ENCODE results near the gene RNF212B. TPM values are rescaled to one million over a fixed set of nuclear protein-coding genes. Genes with fewer than 3 reads are reported as not detected.

Gene RNF212B
- polyA plus RNA-seq, 1 donor from 2014 or later, result not detected

DNA sequence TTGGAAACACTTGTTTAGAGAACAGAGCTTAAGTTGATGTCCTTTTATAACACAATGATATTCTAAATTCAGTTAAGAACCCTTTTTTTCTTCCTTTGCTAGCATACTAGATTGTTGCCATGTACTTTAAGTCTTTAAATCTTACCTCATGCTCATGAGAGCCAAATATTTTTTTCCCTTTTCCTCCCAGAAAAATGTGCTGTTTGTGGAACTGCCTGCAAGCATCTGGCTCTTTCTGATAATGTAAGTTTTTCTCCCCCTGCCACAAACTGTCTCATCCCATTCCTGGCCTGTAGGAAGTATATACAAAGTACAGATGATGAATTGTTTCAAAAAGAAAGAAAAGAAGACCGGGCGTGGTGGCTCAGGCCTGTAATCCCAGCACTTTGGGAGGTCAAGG is 5.3 kb downstream of the RNF212B start:
- Histone ChIP-seq H3K9ac (ENCODE audit: low read length) (no peak overlapping the region), H3K9me2 (ENCODE audit: insufficient read depth, low read length) (no peaks in the 10 kb centered on the region), H3F3A (ENCODE audit: insufficient read depth, low read length, poor library complexity, severe bottlenecking) (no peaks in the 10 kb centered on the region), H4K20me1 (ENCODE audit: insufficient read depth) (no peaks in the 10 kb centered on the region), H3K4me3 (ENCODE audit: low read length) (no peak overlapping the region), H3K4me2 (ENCODE audit: low read length) (no peak overlapping the region), H3K27me3 (ENCODE audit: insufficient read depth, low read depth, low read length) (no peaks in the 10 kb centered on the region), H3K79me2 (replicated peaks; ENCODE audit: insufficient read depth, low read length) (no peaks in the 10 kb centered on the region), H3K9me3 (ENCODE audit: low read length) (no peaks in the 10 kb centered on the region), H2AFZ (ENCODE audit: low read depth, low read length) (no peak overlapping the region), H3K27ac (ENCODE audit: low read length) (no peak overlapping the region), H3K36me3 (ENCODE audit: insufficient read depth, low read length) (no peaks in the 10 kb centered on the region)
- no peak for TF ChIP-seq SMC3 (conservative IDR thresholded peaks at IDR 0.05; ENCODE audit: poor library complexity)
- no peak for TF ChIP-seq TAF1 (IDR thresholded peaks at IDR 0.05; ENCODE audit: low read depth)
- TF ChIP-seq EZH2 (IDR thresholded peaks at IDR 0.05; ENCODE audit: borderline replicate concordance, insufficient read depth, low read length, poor library complexity, severe bottlenecking), result no peak
- TF ChIP-seq, protein P1, sequence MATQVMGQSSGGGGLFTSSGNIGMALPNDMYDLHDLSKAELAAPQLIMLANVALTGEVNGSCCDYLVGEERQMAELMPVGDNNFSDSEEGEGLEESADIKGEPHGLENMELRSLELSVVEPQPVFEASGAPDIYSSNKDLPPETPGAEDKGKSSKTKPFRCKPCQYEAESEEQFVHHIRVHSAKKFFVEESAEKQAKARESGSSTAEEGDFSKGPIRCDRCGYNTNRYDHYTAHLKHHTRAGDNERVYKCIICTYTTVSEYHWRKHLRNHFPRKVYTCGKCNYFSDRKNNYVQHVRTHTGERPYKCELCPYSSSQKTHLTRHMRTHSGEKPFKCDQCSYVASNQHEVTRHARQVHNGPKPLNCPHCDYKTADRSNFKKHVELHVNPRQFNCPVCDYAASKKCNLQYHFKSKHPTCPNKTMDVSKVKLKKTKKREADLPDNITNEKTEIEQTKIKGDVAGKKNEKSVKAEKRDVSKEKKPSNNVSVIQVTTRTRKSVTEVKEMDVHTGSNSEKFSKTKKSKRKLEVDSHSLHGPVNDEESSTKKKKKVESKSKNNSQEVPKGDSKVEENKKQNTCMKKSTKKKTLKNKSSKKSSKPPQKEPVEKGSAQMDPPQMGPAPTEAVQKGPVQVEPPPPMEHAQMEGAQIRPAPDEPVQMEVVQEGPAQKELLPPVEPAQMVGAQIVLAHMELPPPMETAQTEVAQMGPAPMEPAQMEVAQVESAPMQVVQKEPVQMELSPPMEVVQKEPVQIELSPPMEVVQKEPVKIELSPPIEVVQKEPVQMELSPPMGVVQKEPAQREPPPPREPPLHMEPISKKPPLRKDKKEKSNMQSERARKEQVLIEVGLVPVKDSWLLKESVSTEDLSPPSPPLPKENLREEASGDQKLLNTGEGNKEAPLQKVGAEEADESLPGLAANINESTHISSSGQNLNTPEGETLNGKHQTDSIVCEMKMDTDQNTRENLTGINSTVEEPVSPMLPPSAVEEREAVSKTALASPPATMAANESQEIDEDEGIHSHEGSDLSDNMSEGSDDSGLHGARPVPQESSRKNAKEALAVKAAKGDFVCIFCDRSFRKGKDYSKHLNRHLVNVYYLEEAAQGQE (IDR thresholded peaks at IDR 0.05; ENCODE audit: borderline replicate concordance), result no peak
- no peak for TF ChIP-seq RAD21 (conservative IDR thresholded peaks at IDR 0.05)
- TF ChIP-seq POLR2AphosphoS5 (IDR thresholded peaks at IDR 0.05), result no peak
- no peak for TF ChIP-seq MXI1 (conservative IDR thresholded peaks at IDR 0.05; ENCODE audit: poor library complexity, severe bottlenecking)
- TF ChIP-seq, protein P2, sequence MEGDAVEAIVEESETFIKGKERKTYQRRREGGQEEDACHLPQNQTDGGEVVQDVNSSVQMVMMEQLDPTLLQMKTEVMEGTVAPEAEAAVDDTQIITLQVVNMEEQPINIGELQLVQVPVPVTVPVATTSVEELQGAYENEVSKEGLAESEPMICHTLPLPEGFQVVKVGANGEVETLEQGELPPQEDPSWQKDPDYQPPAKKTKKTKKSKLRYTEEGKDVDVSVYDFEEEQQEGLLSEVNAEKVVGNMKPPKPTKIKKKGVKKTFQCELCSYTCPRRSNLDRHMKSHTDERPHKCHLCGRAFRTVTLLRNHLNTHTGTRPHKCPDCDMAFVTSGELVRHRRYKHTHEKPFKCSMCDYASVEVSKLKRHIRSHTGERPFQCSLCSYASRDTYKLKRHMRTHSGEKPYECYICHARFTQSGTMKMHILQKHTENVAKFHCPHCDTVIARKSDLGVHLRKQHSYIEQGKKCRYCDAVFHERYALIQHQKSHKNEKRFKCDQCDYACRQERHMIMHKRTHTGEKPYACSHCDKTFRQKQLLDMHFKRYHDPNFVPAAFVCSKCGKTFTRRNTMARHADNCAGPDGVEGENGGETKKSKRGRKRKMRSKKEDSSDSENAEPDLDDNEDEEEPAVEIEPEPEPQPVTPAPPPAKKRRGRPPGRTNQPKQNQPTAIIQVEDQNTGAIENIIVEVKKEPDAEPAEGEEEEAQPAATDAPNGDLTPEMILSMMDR (IDR thresholded peaks at IDR 0.05; ENCODE audit: poor library complexity, severe bottlenecking), result no peak
- no peak for TF ChIP-seq EP300 (conservative IDR thresholded peaks at IDR 0.05; ENCODE audit: poor library complexity, severe bottlenecking)

DNA sequence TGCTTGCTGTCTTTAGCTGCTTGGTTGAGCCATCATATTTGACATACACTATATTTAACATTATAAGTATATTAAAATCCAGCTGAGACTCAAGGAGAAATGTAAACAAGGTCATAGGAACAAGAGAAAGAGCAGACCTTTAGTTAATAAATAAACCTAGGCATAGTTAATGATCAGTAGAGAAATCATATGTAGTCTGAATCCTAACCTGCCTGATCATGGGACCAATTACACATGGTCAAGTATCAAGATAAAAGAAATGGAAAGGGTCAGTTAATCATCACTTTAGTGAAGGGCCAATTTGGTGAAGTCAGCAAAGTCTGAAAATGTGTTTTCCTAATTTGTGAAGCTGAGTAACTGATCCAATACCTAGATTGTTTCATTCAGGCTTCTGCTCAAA is 7.5 kb downstream of the RNF212B start:
- H3K27ac ChIP-seq (ENCODE audit: low read length), result no peak overlapping the region
- H3K4me2 ChIP-seq (ENCODE audit: low read length), result no peak overlapping the region
- no peaks in the 10 kb centered on the region for H3K79me2 ChIP-seq (replicated peaks; ENCODE audit: insufficient read depth, low read length)
- H3K27me3 ChIP-seq (ENCODE audit: insufficient read depth, low read depth, low read length), result no peaks in the 10 kb centered on the region
- no peak overlapping the region for H3K9ac ChIP-seq (ENCODE audit: low read length)
- H3K36me3 ChIP-seq (ENCODE audit: insufficient read depth, low read length), result no peaks in the 10 kb centered on the region
- H2AFZ ChIP-seq (ENCODE audit: low read depth, low read length), result no peak overlapping the region
- H3K4me3 ChIP-seq (ENCODE audit: low read length), result no peak overlapping the region
- no peaks in the 10 kb centered on the region for H3K9me3 ChIP-seq (ENCODE audit: low read length)
- H4K20me1 ChIP-seq (ENCODE audit: insufficient read depth), result no peaks in the 10 kb centered on the region
- TF ChIP-seq SMC3 (conservative IDR thresholded peaks at IDR 0.05; ENCODE audit: poor library complexity) (no peak), EZH2 (IDR thresholded peaks at IDR 0.05; ENCODE audit: borderline replicate concordance, insufficient read depth, low read length, poor library complexity, severe bottlenecking) (no peak), EP300 (conservative IDR thresholded peaks at IDR 0.05; ENCODE audit: poor library complexity, severe bottlenecking) (no peak), RAD21 (conservative IDR thresholded peaks at IDR 0.05) (no peak), TAF1 (IDR thresholded peaks at IDR 0.05; ENCODE audit: low read depth) (no peak), POLR2AphosphoS5 (IDR thresholded peaks at IDR 0.05) (no peak), MXI1 (conservative IDR thresholded peaks at IDR 0.05; ENCODE audit: poor library complexity, severe bottlenecking) (no peak)
- TF ChIP-seq, protein P2 (IDR thresholded peaks at IDR 0.05; ENCODE audit: poor library complexity, severe bottlenecking), result no peak
- TF ChIP-seq, protein P1 (IDR thresholded peaks at IDR 0.05; ENCODE audit: borderline replicate concordance), result no peak
- no peaks in the 10 kb centered on the region for H3F3A ChIP-seq (ENCODE audit: insufficient read depth, low read length, poor library complexity, severe bottlenecking)
- H3K9me2 ChIP-seq (ENCODE audit: insufficient read depth, low read length), result no peaks in the 10 kb centered on the region
